ENCODE results near the gene TRIM48. TPM values are rescaled to one million over a fixed set of nuclear protein-coding genes. Genes with fewer than 3 reads are reported as not detected.
"Not testable (repeated sequence)": the region's sequence is repeated elsewhere in the genome, so short reads cannot be mapped to it uniquely, and the experiment has no call there.

The TRIM48 gene
- not detected for total RNA-seq (2021; ENCODE audit: unreplicated experiment)
- polyA plus RNA-seq (2012) = not detected in 2 replicates
- Bru-seq, nascent RNA = not detected
- BruChase-seq, experiment 1, labeled RNA remaining after a 6-hour chase = not detected
- not detected for BruChase-seq, experiment 2, labeled RNA remaining after a 2-hour chase
- long read RNA-seq = 0 reads

GRCh38 chr11:55261855-55262254, at the start of gene TRIM48:
Gene TRIM48 (plus strand): TSS chr11:55262155. CDS start chr11:55262268, 113 bp downstream.
- H4K20me1 ChIP-seq (ENCODE audit: insufficient read depth); ATAC-seq; POLR2A ChIA-PET; DNase-seq (ENCODE audit: low read depth, low spot score); H3K27me3 ChIP-seq (ENCODE audit: insufficient read depth, low read length); H3K4me2 ChIP-seq (ENCODE audit: low read length); H3K36me3 ChIP-seq (ENCODE audit: control insufficient read depth in 1 of 2, insufficient read depth in 2 of 2, low read length in 2 of 2); BruUV-seq (replicated peaks); H3K27ac ChIP-seq (ENCODE audit: low read depth, low read length); CTCF ChIA-PET; H3K9ac ChIP-seq (ENCODE audit: low read length); H3K4me3 ChIP-seq (replicated peaks in 1 of 2; ENCODE audit: low read depth in 1 of 2, low read length in 2 of 2); RAD21 ChIA-PET (ENCODE audit: low non-redundant PET in 1 of 2, low total read pairs in 2 of 2, uncharacterized antibody in 2 of 2, unreplicated experiment in 2 of 2); H3K9me3 ChIP-seq (ENCODE audit: control insufficient read depth in 1 of 2, insufficient read depth in 1 of 2, low read depth in 1 of 2, low read length in 2 of 2); H3K4me1 ChIP-seq (ENCODE audit: control insufficient read depth in 1 of 2, insufficient read depth in 2 of 2, low read length in 2 of 2); H3K79me2 ChIP-seq (ENCODE audit: insufficient read depth, low read length); H3K9me2 ChIP-seq (ENCODE audit: insufficient read depth); intact Hi-C loops (cut with micrococcal nuclease); H2AFZ ChIP-seq (ENCODE audit: low read depth, low read length, poor library complexity, severe bottlenecking): not testable (repeated sequence)

- H3K4me3 ChIP-seq (replicated peaks in 1 of 2; ENCODE audit: low read depth in 1 of 2, low read length in 2 of 2); H4K20me1 ChIP-seq (ENCODE audit: insufficient read depth); H3K27me3 ChIP-seq (ENCODE audit: insufficient read depth, low read length); H3K79me2 ChIP-seq (ENCODE audit: insufficient read depth, low read length); CTCF ChIA-PET; intact Hi-C loops (cut with micrococcal nuclease); BruUV-seq (replicated peaks); H3K4me1 ChIP-seq (ENCODE audit: control insufficient read depth in 1 of 2, insufficient read depth in 2 of 2, low read length in 2 of 2); H3K9me2 ChIP-seq (ENCODE audit: insufficient read depth); H2AFZ ChIP-seq (ENCODE audit: low read depth, low read length, poor library complexity, severe bottlenecking); POLR2A ChIA-PET; H3K4me2 ChIP-seq (ENCODE audit: low read length); RAD21 ChIA-PET (ENCODE audit: low non-redundant PET in 1 of 2, low total read pairs in 2 of 2, uncharacterized antibody in 2 of 2, unreplicated experiment in 2 of 2); H3K36me3 ChIP-seq (ENCODE audit: control insufficient read depth in 1 of 2, insufficient read depth in 2 of 2, low read length in 2 of 2); H3K9ac ChIP-seq (ENCODE audit: low read length); H3K9me3 ChIP-seq (ENCODE audit: control insufficient read depth in 1 of 2, insufficient read depth in 1 of 2, low read depth in 1 of 2, low read length in 2 of 2); ATAC-seq; DNase-seq (ENCODE audit: low read depth, low spot score); H3K27ac ChIP-seq (ENCODE audit: low read depth, low read length): not testable (repeated sequence)
Observed at GRCh38 chr11:55238316-55238715, 23.6 kb upstream of the TRIM48 start.

GRCh38 chr11:55263081-55263480, 1.1 kb downstream of the TRIM48 start:
- no peak for ATAC-seq
- intact Hi-C loops (cut with micrococcal nuclease) = no loop called here
- CTCF ChIA-PET = no interaction called here
- TF ChIP-seq ZFX (IDR thresholded peaks at IDR 0.05) (no peak), EZH2 (IDR thresholded peaks at IDR 0.05) (no peak), ATF3 (IDR thresholded peaks at IDR 0.05) (no peak), EGR1 (IDR thresholded peaks at IDR 0.05; ENCODE audit: low read depth) (no peak), SIN3A (IDR thresholded peaks at IDR 0.05; ENCODE audit: low read depth) (no peak), TCF7L2 (IDR thresholded peaks at IDR 0.05; ENCODE audit: borderline replicate concordance, extremely low read depth, insufficient read depth, insufficient read length) (no peak), CTCF (IDR thresholded peaks at IDR 0.05 in 2 of 3, conservative IDR thresholded peaks at IDR 0.05 in 1 of 3; ENCODE audit: borderline replicate concordance in 1 of 3, insufficient read depth in 1 of 3, low read depth in 2 of 3, low read length in 2 of 3) (no peak), SRF (IDR thresholded peaks at IDR 0.05; ENCODE audit: low read depth) (no peak), SP1 (IDR thresholded peaks at IDR 0.05; ENCODE audit: low read depth) (no peak), YY1 (IDR thresholded peaks at IDR 0.05; ENCODE audit: extremely low read depth, insufficient replicate concordance, low read depth, low read length) (no peak), EZH2phosphoT487 (IDR thresholded peaks at IDR 0.05; ENCODE audit: borderline replicate concordance) (no peak), JUND (IDR thresholded peaks at IDR 0.05) (no peak), ELF1 (IDR thresholded peaks at IDR 0.05; ENCODE audit: borderline replicate concordance, low read depth) (no peak)

More at GRCh38 chr11:55263081-55263480, 1.1 kb downstream of the TRIM48 start:
- ChIA-PET RAD21 (ENCODE audit: low non-redundant PET in 1 of 2, low total read pairs in 2 of 2, uncharacterized antibody in 2 of 2, unreplicated experiment in 2 of 2) (no interaction called here), POLR2A (no interaction called here)
- no TSS peak for BruUV-seq (replicated peaks)
- Histone ChIP-seq H4K20me1 (ENCODE audit: insufficient read depth) (no peaks in the 10 kb centered on the region), H3K4me2 (ENCODE audit: low read length) (no peak overlapping the region), H3K27me3 (ENCODE audit: insufficient read depth, low read length) (no peaks in the 10 kb centered on the region), H3K9me2 (ENCODE audit: insufficient read depth) (no peaks in the 10 kb centered on the region), H3K9me3 (ENCODE audit: control insufficient read depth in 1 of 2, insufficient read depth in 1 of 2, low read depth in 1 of 2, low read length in 2 of 2) (peaks cover 4 to 5% of the 10 kb centered on the region in 2 experiments; a peak in 2 of 4 replicates), H3K4me3 (replicated peaks in 1 of 2; ENCODE audit: low read depth in 1 of 2, low read length in 2 of 2) (no peak overlapping the region), H3K36me3 (ENCODE audit: control insufficient read depth in 1 of 2, insufficient read depth in 2 of 2, low read length in 2 of 2) (no peaks in the 10 kb centered on the region), H3K79me2 (ENCODE audit: insufficient read depth, low read length) (no peaks in the 10 kb centered on the region), H3K4me1 (ENCODE audit: control insufficient read depth in 1 of 2, insufficient read depth in 2 of 2, low read length in 2 of 2) (no peaks in the 10 kb centered on the region), H3K9ac (ENCODE audit: low read length) (no peak overlapping the region), H2AFZ (ENCODE audit: low read depth, low read length, poor library complexity, severe bottlenecking) (no peak overlapping the region), H3K27ac (ENCODE audit: low read depth, low read length) (no peak overlapping the region)
- no peak for DNase-seq (ENCODE audit: low read depth, low spot score)
